ENCODE measurements around the gene HPD.

DNA sequence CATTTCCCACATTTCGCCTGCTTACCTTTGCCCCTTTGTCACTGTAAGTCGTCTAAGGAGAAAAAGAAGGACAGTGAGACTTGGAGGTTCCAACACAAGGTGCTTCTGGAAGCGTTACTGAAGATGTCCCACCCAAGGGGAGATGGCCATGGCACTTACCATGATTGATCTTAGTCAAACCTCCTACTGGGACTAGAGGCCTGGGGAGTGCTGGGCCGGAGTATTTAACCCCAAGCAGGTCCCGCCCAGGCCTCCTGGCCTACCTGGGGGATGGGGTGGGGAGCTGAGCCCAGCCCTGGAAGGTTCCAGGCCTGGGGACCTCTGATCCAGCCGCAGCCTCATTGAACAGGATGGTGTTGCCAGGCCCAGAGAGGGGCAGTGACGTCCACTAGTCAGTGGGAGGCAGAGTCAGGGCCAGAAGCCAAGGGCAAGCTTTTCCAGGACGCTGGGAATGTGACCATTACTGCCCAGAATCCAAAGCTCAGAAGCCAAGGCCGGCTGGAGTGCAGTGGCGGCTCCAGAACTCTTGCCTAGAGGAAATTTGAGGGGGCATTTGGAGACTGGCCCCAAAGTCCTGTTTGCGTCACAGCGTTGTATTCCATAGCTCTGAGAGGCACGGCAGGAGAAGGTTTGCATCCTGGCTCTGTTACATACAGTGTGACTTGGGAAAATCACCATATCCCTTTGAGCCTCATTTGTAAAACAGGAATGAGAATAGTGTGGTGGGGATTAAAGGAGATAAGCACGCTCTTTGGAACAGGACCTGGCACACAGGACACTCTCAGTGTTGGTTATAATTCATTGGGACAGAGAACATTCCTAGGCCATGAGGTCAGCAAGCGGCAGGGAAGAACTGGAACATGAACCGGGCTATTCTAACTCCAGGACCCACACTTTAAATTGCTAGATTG is at the start of gene HPD:
- TF ChIP-seq, protein P1, sequence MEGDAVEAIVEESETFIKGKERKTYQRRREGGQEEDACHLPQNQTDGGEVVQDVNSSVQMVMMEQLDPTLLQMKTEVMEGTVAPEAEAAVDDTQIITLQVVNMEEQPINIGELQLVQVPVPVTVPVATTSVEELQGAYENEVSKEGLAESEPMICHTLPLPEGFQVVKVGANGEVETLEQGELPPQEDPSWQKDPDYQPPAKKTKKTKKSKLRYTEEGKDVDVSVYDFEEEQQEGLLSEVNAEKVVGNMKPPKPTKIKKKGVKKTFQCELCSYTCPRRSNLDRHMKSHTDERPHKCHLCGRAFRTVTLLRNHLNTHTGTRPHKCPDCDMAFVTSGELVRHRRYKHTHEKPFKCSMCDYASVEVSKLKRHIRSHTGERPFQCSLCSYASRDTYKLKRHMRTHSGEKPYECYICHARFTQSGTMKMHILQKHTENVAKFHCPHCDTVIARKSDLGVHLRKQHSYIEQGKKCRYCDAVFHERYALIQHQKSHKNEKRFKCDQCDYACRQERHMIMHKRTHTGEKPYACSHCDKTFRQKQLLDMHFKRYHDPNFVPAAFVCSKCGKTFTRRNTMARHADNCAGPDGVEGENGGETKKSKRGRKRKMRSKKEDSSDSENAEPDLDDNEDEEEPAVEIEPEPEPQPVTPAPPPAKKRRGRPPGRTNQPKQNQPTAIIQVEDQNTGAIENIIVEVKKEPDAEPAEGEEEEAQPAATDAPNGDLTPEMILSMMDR (conservative IDR thresholded peaks at IDR 0.05; ENCODE audit: low read length) = no peak
- TF ChIP-seq EZH2phosphoT487 (IDR thresholded peaks at IDR 0.05; ENCODE audit: borderline replicate concordance, low read depth, low read length) = no peak
